ENCODE measurements around the gene GALNT7. TPM values are rescaled to one million over a fixed set of nuclear protein-coding genes. Genes with fewer than 3 reads are reported as not detected.

GALNT7 gene
- total and polyA plus RNA-seq, 9 donors: 9.0 to 23.7 (median 17.6) TPM

- TF ChIP-seq, protein P1, sequence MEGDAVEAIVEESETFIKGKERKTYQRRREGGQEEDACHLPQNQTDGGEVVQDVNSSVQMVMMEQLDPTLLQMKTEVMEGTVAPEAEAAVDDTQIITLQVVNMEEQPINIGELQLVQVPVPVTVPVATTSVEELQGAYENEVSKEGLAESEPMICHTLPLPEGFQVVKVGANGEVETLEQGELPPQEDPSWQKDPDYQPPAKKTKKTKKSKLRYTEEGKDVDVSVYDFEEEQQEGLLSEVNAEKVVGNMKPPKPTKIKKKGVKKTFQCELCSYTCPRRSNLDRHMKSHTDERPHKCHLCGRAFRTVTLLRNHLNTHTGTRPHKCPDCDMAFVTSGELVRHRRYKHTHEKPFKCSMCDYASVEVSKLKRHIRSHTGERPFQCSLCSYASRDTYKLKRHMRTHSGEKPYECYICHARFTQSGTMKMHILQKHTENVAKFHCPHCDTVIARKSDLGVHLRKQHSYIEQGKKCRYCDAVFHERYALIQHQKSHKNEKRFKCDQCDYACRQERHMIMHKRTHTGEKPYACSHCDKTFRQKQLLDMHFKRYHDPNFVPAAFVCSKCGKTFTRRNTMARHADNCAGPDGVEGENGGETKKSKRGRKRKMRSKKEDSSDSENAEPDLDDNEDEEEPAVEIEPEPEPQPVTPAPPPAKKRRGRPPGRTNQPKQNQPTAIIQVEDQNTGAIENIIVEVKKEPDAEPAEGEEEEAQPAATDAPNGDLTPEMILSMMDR (IDR thresholded peaks at IDR 0.05): no peak
- no peak for TF ChIP-seq POLR2A (IDR thresholded peaks at IDR 0.05)
- no peak for TF ChIP-seq EP300 (IDR thresholded peaks at IDR 0.05)
- intact Hi-C loops (cut with DNase I): no loop called here
- WGBS, 3 donors: 89 to 95% (median 94%) methylated on average over 4 of the region's 4 CpGs
- no peaks in the 10 kb centered on the region for H3K27me3 ChIP-seq
- no peaks in the 10 kb centered on the region for H3K9me3 ChIP-seq
- DNase-seq: no peak
- no peaks in the 10 kb centered on the region for H3K4me1 ChIP-seq (ENCODE audit: insufficient read depth)
- H3K27ac ChIP-seq: no peak overlapping the region
- no peaks in the 10 kb centered on the region for H3K36me3 ChIP-seq
- H3K4me3 ChIP-seq: no peak overlapping the region
Observed at GRCh38 chr4:173226401-173226888, 57.8 kb downstream of the GALNT7 start.

GRCh38 chr4:173227756-173228155, 59.1 kb downstream of the GALNT7 start:
- intact Hi-C loops (cut with DNase I): no loop called here
- no peak for DNase-seq
- 82 to 92% (median 90%) methylated on average over 2 of the region's 2 CpGs for WGBS, 3 donors

DNA sequence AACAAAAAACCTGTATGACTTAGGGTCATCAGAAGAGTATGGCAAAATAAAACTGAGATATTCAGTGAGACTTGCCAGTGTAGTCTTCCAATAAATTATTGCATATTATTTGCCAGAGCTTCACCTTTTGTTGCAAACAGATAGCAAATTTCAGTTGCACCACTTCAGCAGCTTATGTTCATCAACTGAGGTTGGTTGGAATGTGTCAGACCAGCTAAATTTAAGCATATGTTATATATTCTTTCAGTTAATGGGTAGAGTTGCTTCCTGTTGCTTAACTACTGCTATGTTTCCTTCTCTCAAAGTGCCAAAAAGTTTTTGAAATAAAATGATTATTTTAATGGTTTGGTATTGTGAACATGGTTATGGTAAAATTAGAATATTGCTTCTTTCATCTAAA, 61.5 kb downstream of the GALNT7 start:
- Histone ChIP-seq H3K4me1 (ENCODE audit: insufficient read depth) (no peaks in the 10 kb centered on the region), H3K27me3 (no peaks in the 10 kb centered on the region), H3K9me3 (no peaks in the 10 kb centered on the region), H3K36me3 (no peaks in the 10 kb centered on the region), H3K27ac (no peak overlapping the region), H3K4me3 (no peak overlapping the region)
- intact Hi-C loops (cut with DNase I): no loop called here
- TF ChIP-seq, protein P1 (IDR thresholded peaks at IDR 0.05): no peak
- TF ChIP-seq EP300 (IDR thresholded peaks at IDR 0.05) (no peak), POLR2A (IDR thresholded peaks at IDR 0.05) (no peak)
- DNase-seq: no peak

More at GRCh38 chr4:173227756-173228155, 59.1 kb downstream of the GALNT7 start:
- Histone ChIP-seq H3K4me3 (no peak overlapping the region), H3K27me3 (no peaks in the 10 kb centered on the region), H3K4me1 (ENCODE audit: insufficient read depth) (no peaks in the 10 kb centered on the region), H3K36me3 (no peaks in the 10 kb centered on the region), H3K9me3 (no peaks in the 10 kb centered on the region), H3K27ac (no peak overlapping the region)
- TF ChIP-seq POLR2A (IDR thresholded peaks at IDR 0.05) (no peak), EP300 (IDR thresholded peaks at IDR 0.05) (no peak)
- TF ChIP-seq, protein P1 (IDR thresholded peaks at IDR 0.05): no peak

GRCh38 chr4:173231916-173232315, 63.3 kb downstream of the GALNT7 start:
- Histone ChIP-seq H3K27me3 (no peaks in the 10 kb centered on the region), H3K4me1 (ENCODE audit: insufficient read depth) (peaks cover 4% of the 10 kb centered on the region), H3K4me3 (no peak overlapping the region), H3K27ac (no peak overlapping the region), H3K9me3 (no peaks in the 10 kb centered on the region), H3K36me3 (no peaks in the 10 kb centered on the region)
- no peak for DNase-seq
- TF ChIP-seq, protein P1 (IDR thresholded peaks at IDR 0.05): no peak
- TF ChIP-seq POLR2A (IDR thresholded peaks at IDR 0.05): no peak
- TF ChIP-seq EP300 (IDR thresholded peaks at IDR 0.05): no peak
- intact Hi-C loops (cut with DNase I): no loop called here
- 43 to 55% (median 53%) methylated on average over 1 of the region's 1 CpG for WGBS, 3 donors

Data from ovary (tissue), 9 donors.